ENCODE data around the gene SLC9A9. TPM values are rescaled to one million over a fixed set of nuclear protein-coding genes. Genes with fewer than 3 reads are reported as not detected.

Gene SLC9A9
- total RNA-seq, 4 donors from 2014 or later = 7.8 to 19.6 (median 13.4) TPM

DNA sequence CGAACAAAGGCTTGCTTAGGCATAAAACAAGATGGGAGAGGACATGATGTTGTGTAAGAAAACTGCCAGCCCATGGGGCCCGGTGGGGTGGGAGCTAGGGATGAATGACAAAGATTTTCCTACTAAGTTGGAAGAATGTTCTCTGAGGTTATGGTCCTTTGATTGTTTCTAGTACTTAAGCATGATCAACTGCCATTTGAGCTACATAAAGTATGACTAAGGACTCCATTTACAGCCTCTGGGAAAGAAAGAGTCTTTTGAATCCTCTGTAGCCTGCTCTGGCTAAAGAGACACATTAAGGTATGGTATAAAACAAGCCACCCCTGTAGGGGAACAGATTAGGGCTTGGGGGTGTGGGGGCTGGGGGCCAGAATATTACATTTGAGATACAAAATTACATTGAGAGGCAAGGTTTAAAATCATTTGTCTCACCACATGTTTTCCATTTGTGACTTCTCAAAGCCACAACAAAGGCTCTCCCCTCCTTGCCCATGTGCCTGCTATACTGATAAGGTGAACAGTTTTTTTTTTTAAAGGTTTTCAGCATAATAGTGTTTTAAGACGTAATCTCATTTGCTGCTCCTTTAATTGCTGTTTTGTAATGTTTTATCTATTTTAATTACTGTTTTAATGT, 405.3 kb downstream of the SLC9A9 start:
- no peak for TF ChIP-seq POLR2A (IDR thresholded peaks at IDR 0.05)
- TF ChIP-seq, protein P1, sequence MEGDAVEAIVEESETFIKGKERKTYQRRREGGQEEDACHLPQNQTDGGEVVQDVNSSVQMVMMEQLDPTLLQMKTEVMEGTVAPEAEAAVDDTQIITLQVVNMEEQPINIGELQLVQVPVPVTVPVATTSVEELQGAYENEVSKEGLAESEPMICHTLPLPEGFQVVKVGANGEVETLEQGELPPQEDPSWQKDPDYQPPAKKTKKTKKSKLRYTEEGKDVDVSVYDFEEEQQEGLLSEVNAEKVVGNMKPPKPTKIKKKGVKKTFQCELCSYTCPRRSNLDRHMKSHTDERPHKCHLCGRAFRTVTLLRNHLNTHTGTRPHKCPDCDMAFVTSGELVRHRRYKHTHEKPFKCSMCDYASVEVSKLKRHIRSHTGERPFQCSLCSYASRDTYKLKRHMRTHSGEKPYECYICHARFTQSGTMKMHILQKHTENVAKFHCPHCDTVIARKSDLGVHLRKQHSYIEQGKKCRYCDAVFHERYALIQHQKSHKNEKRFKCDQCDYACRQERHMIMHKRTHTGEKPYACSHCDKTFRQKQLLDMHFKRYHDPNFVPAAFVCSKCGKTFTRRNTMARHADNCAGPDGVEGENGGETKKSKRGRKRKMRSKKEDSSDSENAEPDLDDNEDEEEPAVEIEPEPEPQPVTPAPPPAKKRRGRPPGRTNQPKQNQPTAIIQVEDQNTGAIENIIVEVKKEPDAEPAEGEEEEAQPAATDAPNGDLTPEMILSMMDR (IDR thresholded peaks at IDR 0.05) = no peak
- Histone ChIP-seq H3K9me3 (no peaks in the 10 kb centered on the region), H3K27ac (no peak overlapping the region), H3K36me3 (no peaks in the 10 kb centered on the region), H3K27me3 (no peaks in the 10 kb centered on the region), H3K4me3 (replicated peaks in 1 of 3) (no peak overlapping the region), H3K4me1 (peaks cover 0 to 14% of the 10 kb centered on the region in 2 donors)
- WGBS, 2 donors = 93% methylated on average over 3 of the region's 3 CpGs
- intact Hi-C loops (cut with DNase I) = no loop called here
- DNase-seq = no peak

GRCh38 chr3:143441516-143442171, 406.6 kb downstream of the SLC9A9 start:
- no peak for DNase-seq
- Histone ChIP-seq H3K27ac (no peak overlapping the region), H3K9me3 (no peaks in the 10 kb centered on the region), H3K27me3 (no peaks in the 10 kb centered on the region), H3K36me3 (no peaks in the 10 kb centered on the region), H3K4me1 (peaks cover 0 to 14% of the 10 kb centered on the region in 2 donors), H3K4me3 (replicated peaks in 1 of 3) (no peak overlapping the region)
- no peak for TF ChIP-seq POLR2A (IDR thresholded peaks at IDR 0.05)
- TF ChIP-seq, protein P1 (IDR thresholded peaks at IDR 0.05) = no peak
- 94 to 95% methylated on average over 1 of the region's 1 CpG for WGBS, 2 donors
- intact Hi-C loops (cut with DNase I) = no loop called here

DNA sequence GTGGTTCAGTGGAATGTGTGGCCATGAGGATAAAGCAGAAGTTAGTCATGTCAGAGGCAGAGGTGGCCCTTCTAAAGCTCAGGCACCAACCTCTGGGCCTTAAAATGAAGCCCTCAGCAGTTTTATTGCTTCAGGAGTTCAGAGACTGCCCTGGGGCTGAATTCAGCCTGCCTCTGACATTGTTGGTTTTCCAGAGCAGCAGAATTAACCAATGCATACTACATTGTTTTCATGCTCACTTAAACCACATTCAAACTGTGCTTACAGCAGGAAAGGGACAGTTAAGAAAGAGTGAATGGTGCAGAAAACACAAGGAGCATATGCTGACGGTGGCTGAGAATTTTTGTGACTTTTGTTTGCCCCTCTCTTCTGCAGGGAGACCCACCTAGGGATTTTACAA, 408.5 kb downstream of the SLC9A9 start:
- DNase-seq = no peak
- Histone ChIP-seq H3K4me1 (peaks cover 0 to 14% of the 10 kb centered on the region in 2 donors), H3K36me3 (no peaks in the 10 kb centered on the region), H3K27me3 (no peaks in the 10 kb centered on the region), H3K9me3 (no peaks in the 10 kb centered on the region), H3K4me3 (replicated peaks in 1 of 3) (no peak overlapping the region), H3K27ac (no peak overlapping the region)
- WGBS, 2 donors = 53 to 61% methylated on average over 1 of the region's 1 CpG
- intact Hi-C loops (cut with DNase I) = no loop called here
- TF ChIP-seq, protein P1 (IDR thresholded peaks at IDR 0.05) = no peak
- TF ChIP-seq POLR2A (IDR thresholded peaks at IDR 0.05) = no peak

- Histone ChIP-seq H3K36me3 (no peaks in the 10 kb centered on the region), H3K27ac (no peak overlapping the region), H3K27me3 (no peaks in the 10 kb centered on the region), H3K4me3 (replicated peaks in 1 of 3) (no peak overlapping the region), H3K4me1 (peaks cover 3 to 8% of the 10 kb centered on the region in 2 donors), H3K9me3 (no peaks in the 10 kb centered on the region)
- intact Hi-C loops (cut with DNase I) = no loop called here
- TF ChIP-seq, protein P1 (IDR thresholded peaks at IDR 0.05) = no peak
- TF ChIP-seq POLR2A (IDR thresholded peaks at IDR 0.05) = no peak
- 98% methylated on average over 10 of the region's 10 CpGs for WGBS, 2 donors
- DNase-seq = no peak
These were observed 410.9 kb downstream of the SLC9A9 start for GRCh38 chr3:143437405-143437804.

- DNase-seq = no peak
- Histone ChIP-seq H3K27me3 (no peaks in the 10 kb centered on the region), H3K4me3 (replicated peaks in 1 of 3) (no peak overlapping the region), H3K36me3 (no peaks in the 10 kb centered on the region), H3K27ac (no peak overlapping the region), H3K9me3 (no peaks in the 10 kb centered on the region), H3K4me1 (peaks cover 11 to 17% of the 10 kb centered on the region in 2 donors)
- TF ChIP-seq, protein P1 (IDR thresholded peaks at IDR 0.05) = no peak
- WGBS, 2 donors = 82 to 96% methylated on average over 5 of the region's 5 CpGs
- intact Hi-C loops (cut with DNase I) = no loop called here
These were observed 411.9 kb downstream of the SLC9A9 start for GRCh38 chr3:143436231-143436930.

Data from thyroid gland (tissue), 4 donors.